ENCODE measurements around the gene HDAC1.

- TF ChIP-seq CTCF (conservative IDR thresholded peaks at IDR 0.05; ENCODE audit: low read length) (no peak), EZH2phosphoT487 (IDR thresholded peaks at IDR 0.05; ENCODE audit: borderline replicate concordance) (no peak)
Measured at GRCh38 chr1:32329931-32330466, 38.1 kb downstream of the HDAC1 start.
